Dermis blood vessel endothelial cell (primary cell): ENCODE results near the gene SOCS7. TPM values are rescaled to one million over a fixed set of nuclear protein-coding genes. Genes with fewer than 3 reads are reported as not detected.
A peak's percentile ranks its signal among the peaks of the same experiment; 100 is the strongest.

ENCODE experiments used
- DNase-seq: peaks from one replicate; pipeline ENCODE4 v3.0.0; 2010
- total RNA-seq: library from RNA; depleted of rRNA; stranded (reverse); fragments of >200 nt; gene quantifications from 2 replicates; pipeline ENCODE4 v1.2.3, GENCODE V29; 2014

The SOCS7 gene
- total RNA-seq, 1 donor from 2014 or later: 8.3 TPM

- DNase-seq: no peak
Measured at GRCh38 chr17:38441429-38442061, 89.9 kb downstream of the SOCS7 start.

- DNase-seq: no peak
Measured at GRCh38 chr17:38442548-38442947, 90.9 kb downstream of the SOCS7 start.

- no peak for DNase-seq
Measured at GRCh38 chr17:38443356-38444031, 91.8 kb downstream of the SOCS7 start.

GRCh38 chr17:38444151-38444550, 92.5 kb downstream of the SOCS7 start:
- DNase-seq: peak; percentile 84

GRCh38 chr17:38447502-38448085, 96.0 kb downstream of the SOCS7 start:
- peak; percentile 38 for DNase-seq

GRCh38 chr17:38448208-38448771, 96.6 kb downstream of the SOCS7 start:
- peak; percentile 33 for DNase-seq

- peak; percentile 46 for DNase-seq
Measured at GRCh38 chr17:38449364-38449763, 97.7 kb downstream of the SOCS7 start.

GRCh38 chr17:38450557-38451029, 98.9 kb downstream of the SOCS7 start:
- DNase-seq: no peak

GRCh38 chr17:38451030-38451839, 99.6 kb downstream of the SOCS7 start:
- DNase-seq: peak; percentile 91

GRCh38 chr17:38451840-38452529, 100.3 kb downstream of the SOCS7 start:
- DNase-seq: peak; percentile 89

GRCh38 chr17:38452719-38453118, 101.1 kb downstream of the SOCS7 start:
- peak; percentile 37 for DNase-seq

GRCh38 chr17:38453951-38454421, 102.3 kb downstream of the SOCS7 start:
- DNase-seq: peak; percentile 39

- DNase-seq: peak; percentile 81
Measured at GRCh38 chr17:38454532-38454931, 102.9 kb downstream of the SOCS7 start.

Other genes starting within 250 kb of the SOCS7 start
- gene TBC1D3E, start 223.9 kb upstream of the SOCS7 start, total RNA-seq: not detected in 2 replicates
- not detected in 2 replicates for gene TBC1D3, start 159.3 kb upstream of the SOCS7 start, total RNA-seq
- gene MRPL45, start 54.7 kb upstream of the SOCS7 start, total RNA-seq: 37.8 and 39.6 TPM in 2 replicates
- gene GPR179, start 7.9 kb upstream of the SOCS7 start, total RNA-seq: not detected in 2 replicates
- 34.9 and 104 TPM in 2 replicates for gene ARHGAP23, start 76.6 kb downstream of the SOCS7 start, total RNA-seq